ENCODE results near the gene CORO7.

GRCh38 chr16:4356820-4357219 lies 59.6 kb downstream of the CORO7 start:
- TF ChIP-seq CTCF (IDR thresholded peaks at IDR 0.05) (no peak), EZH2 (IDR thresholded peaks at IDR 0.05; ENCODE audit: borderline replicate concordance, insufficient read depth, low read depth, low read length, poor library complexity, severe bottlenecking) (no peak)
